Measurements from ENCODE around the gene RIC8B.
A peak's percentile ranks its signal among the peaks of the same experiment; 100 is the strongest.

RIC8B gene

GRCh38 chr12:106744600-106744999 lies 29.9 kb upstream of the RIC8B start:
- H3K27ac Mint-ChIP-seq, result no peak overlapping the region
- H3K27me3 Mint-ChIP-seq, result peaks cover 47% of the 10 kb centered on the region
- H3K4me3 Mint-ChIP-seq, result no peak overlapping the region
- H3K9me3 Mint-ChIP-seq, result no peaks in the 10 kb centered on the region
- peaks cover 9% of the 10 kb centered on the region for H3K4me1 Mint-ChIP-seq (ENCODE audit: low read depth)
- no peaks in the 10 kb centered on the region for H3K36me3 Mint-ChIP-seq (ENCODE audit: low read depth)
- intact Hi-C loops (cut with micrococcal nuclease), result no loop called here

DNA sequence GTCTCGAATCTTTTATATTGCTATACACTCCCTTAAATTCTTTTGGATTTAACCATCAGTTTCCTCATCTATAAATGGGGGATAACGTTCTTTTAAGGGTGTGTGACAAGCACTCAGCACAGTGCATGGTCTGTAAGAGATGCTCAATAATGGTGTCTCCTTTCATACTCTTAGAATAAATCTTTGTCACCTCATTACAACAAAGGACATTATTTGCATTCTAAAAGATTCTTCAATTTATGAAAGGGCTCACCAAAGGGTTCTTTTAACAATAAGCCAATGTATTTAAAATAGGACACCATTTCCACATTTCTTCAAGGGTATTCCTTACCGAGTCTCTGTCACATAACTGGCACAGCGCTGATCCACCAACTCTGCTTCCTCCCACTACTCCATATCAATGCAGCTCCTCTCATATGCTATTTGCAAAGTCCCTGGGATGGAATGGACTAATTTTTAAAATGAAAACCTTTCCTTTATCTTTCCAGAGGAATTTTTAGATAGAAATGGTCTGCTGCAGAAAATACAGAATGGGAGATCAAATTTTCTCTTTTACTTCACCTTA lies 29.2 kb upstream of the RIC8B start:
- Mint-ChIP-seq H3K27me3 (peaks cover 47% of the 10 kb centered on the region), H3K27ac (no peak overlapping the region), H3K4me3 (no peak overlapping the region), H3K36me3 (ENCODE audit: low read depth) (no peaks in the 10 kb centered on the region), H3K9me3 (no peaks in the 10 kb centered on the region), H3K4me1 (ENCODE audit: low read depth) (peaks cover 9% of the 10 kb centered on the region)
- intact Hi-C loops (cut with micrococcal nuclease), result no loop called here

DNA sequence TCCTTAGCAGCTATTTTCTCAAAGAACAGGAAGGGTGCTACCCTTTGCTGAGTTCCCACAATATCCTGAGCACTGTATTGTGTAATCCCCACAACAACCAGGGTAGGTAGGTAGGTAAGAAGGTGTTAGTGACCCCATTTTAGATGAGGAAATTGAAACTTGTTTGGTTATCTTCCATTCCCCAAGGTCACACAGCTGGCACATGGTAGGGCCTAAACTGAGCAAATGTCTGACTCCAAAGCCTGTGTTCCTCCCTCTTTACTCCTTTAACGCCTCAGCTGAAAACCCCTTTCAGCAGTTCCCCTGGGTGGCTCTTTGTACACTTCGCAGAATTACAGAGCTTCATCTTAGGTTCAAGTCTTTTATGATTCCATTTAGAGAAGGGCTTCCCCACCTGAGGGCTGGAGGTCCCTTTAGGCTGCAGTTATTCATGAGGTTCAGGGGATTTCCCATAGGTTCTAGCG lies 26.5 kb upstream of the RIC8B start:
- Mint-ChIP-seq H3K4me3 (no peak overlapping the region), H3K9me3 (no peaks in the 10 kb centered on the region), H3K27ac (no peak overlapping the region), H3K36me3 (ENCODE audit: low read depth) (no peaks in the 10 kb centered on the region), H3K4me1 (ENCODE audit: low read depth) (no peaks in the 10 kb centered on the region), H3K27me3 (peaks cover 38% of the 10 kb centered on the region)
- intact Hi-C loops (cut with micrococcal nuclease), result no loop called here

GRCh38 chr12:106750524-106750923 lies 24.0 kb upstream of the RIC8B start:
- no peaks in the 10 kb centered on the region for H3K4me1 Mint-ChIP-seq (ENCODE audit: low read depth)

DNA sequence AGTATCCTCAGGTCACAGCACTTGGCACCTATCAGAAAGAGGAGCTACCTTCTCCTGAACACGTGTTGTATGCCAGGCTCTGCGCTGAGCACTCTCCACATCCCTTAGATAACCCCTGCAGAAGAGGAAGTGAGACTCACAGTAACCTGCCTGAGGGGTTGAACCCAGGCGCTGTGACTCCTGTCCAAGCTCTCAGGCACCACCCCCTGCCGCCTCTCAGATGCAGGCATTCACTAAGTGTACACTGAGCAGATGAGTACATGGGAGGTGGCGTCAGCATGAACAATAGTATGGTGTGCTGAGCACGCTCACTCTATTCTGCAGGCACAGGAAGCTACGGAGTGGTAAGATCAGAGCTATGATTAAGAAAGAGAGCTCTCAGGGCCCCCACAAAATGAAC lies 21.0 kb upstream of the RIC8B start:
- Mint-ChIP-seq H3K36me3 (ENCODE audit: low read depth) (no peaks in the 10 kb centered on the region), H3K9me3 (no peaks in the 10 kb centered on the region), H3K27ac (no peak overlapping the region), H3K27me3 (peaks cover 5% of the 10 kb centered on the region), H3K4me1 (ENCODE audit: low read depth) (no peaks in the 10 kb centered on the region), H3K4me3 (no peak overlapping the region)
- intact Hi-C loops (cut with micrococcal nuclease), result no loop called here

More at GRCh38 chr12:106750524-106750923, 24.0 kb upstream of the RIC8B start:
- Mint-ChIP-seq H3K27ac (no peak overlapping the region), H3K9me3 (no peaks in the 10 kb centered on the region), H3K36me3 (ENCODE audit: low read depth) (no peaks in the 10 kb centered on the region), H3K27me3 (peaks cover 16% of the 10 kb centered on the region), H3K4me3 (no peak overlapping the region)
- intact Hi-C loops (cut with micrococcal nuclease), result no loop called here

GRCh38 chr12:106754331-106754730 lies 20.2 kb upstream of the RIC8B start:
- H3K27ac Mint-ChIP-seq, result no peak overlapping the region
- H3K9me3 Mint-ChIP-seq, result no peaks in the 10 kb centered on the region
- no peaks in the 10 kb centered on the region for H3K36me3 Mint-ChIP-seq (ENCODE audit: low read depth)
- H3K4me1 Mint-ChIP-seq (ENCODE audit: low read depth), result peaks cover 6% of the 10 kb centered on the region
- peaks cover 5% of the 10 kb centered on the region for H3K27me3 Mint-ChIP-seq
- intact Hi-C loops (cut with micrococcal nuclease), result no loop called here
- no peak overlapping the region for H3K4me3 Mint-ChIP-seq

- H3K36me3 Mint-ChIP-seq (ENCODE audit: low read depth), result no peaks in the 10 kb centered on the region
- intact Hi-C loops (cut with micrococcal nuclease), result no loop called here
- H3K4me1 Mint-ChIP-seq (ENCODE audit: low read depth), result peaks cover 26% of the 10 kb centered on the region
- H3K27me3 Mint-ChIP-seq, result peaks cover 6% of the 10 kb centered on the region
- no peak overlapping the region for H3K27ac Mint-ChIP-seq
- H3K9me3 Mint-ChIP-seq, result no peaks in the 10 kb centered on the region
- H3K4me3 Mint-ChIP-seq, result no peak overlapping the region
Observed at GRCh38 chr12:106757623-106758348, 16.7 kb upstream of the RIC8B start.

DNA sequence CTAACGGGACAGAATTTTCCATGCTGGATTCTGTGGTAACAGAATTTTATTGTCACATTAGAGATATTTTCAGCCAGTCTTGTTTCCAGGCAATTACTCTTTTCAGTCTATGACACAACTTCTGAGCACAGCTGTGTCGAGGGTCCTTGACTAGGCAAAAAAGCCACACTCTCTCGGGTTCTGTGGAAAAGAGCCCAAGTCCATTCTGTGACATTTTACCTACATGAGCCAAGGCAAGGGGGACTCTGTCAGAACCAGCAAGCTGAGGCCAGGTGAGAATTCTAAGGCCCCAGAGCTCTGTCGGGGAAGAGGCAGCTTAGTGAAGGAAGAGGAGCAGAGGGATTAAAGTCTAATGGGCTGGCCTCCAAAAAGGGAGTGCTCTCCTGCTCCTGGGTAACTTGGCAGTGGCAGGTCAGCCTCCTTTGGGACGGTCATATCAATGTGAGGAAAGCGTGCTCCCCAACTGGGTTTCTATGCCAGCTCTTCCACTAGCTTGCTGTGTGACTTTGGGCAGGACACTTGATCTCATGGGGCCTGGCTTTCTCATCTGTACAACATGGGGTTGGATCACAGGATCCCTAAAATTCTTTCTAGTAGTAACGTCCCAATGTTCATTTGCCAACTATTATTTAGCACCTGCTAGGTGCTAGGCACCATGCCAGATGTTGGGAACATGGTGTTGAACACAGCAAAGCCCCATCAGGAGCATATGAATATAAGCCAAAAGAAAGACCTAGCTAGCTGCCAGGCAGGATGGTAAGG lies 16.0 kb upstream of the RIC8B start:
- Mint-ChIP-seq H3K36me3 (ENCODE audit: low read depth) (no peaks in the 10 kb centered on the region), H3K9me3 (no peaks in the 10 kb centered on the region), H3K27ac (peak overlapping the region; percentile 84), H3K4me1 (ENCODE audit: low read depth) (peaks cover 26% of the 10 kb centered on the region), H3K27me3 (peaks cover 4% of the 10 kb centered on the region), H3K4me3 (no peak overlapping the region)
- intact Hi-C loops (cut with micrococcal nuclease), result no loop called here

- Mint-ChIP-seq H3K27me3 (peaks cover 8% of the 10 kb centered on the region), H3K36me3 (ENCODE audit: low read depth) (no peaks in the 10 kb centered on the region), H3K27ac (peak overlapping the region; percentile 84), H3K4me1 (ENCODE audit: low read depth) (peaks cover 26% of the 10 kb centered on the region), H3K9me3 (no peaks in the 10 kb centered on the region), H3K4me3 (peak overlapping the region; percentile 55)
- intact Hi-C loops (cut with micrococcal nuclease), result no loop called here
Observed at GRCh38 chr12:106759526-106760183, 14.8 kb upstream of the RIC8B start.

GRCh38 chr12:106760184-106760531 lies 14.3 kb upstream of the RIC8B start:
- intact Hi-C loops (cut with micrococcal nuclease), result no loop called here
- Mint-ChIP-seq H3K4me3 (peak overlapping the region; percentile 55), H3K4me1 (ENCODE audit: low read depth) (peaks cover 26% of the 10 kb centered on the region), H3K27ac (peak overlapping the region; percentile 84), H3K27me3 (peaks cover 10% of the 10 kb centered on the region), H3K9me3 (no peaks in the 10 kb centered on the region), H3K36me3 (ENCODE audit: low read depth) (no peaks in the 10 kb centered on the region)

DNA sequence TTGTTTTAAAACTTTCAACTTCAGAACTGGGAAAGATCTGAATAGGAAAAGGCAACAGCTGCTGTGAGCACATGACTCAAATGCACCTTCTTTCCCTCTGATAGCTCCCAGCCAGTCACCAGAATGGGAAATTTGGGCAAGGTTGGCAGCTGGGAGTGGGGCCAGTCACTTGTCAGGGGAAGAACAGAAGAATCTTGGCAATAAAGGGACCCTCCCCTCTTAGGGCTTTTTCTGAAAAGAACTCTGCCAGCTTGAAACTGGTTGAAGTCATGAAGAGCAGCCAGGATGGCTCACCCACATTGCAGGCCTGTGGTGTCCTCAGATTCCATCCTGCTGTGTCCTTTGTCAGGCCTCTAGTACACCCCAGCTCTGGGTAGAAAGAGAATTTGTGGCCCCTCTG lies 10.3 kb upstream of the RIC8B start:
- intact Hi-C loops (cut with micrococcal nuclease), result no loop called here
- H3K27me3 Mint-ChIP-seq, result peaks cover 40% of the 10 kb centered on the region
- H3K36me3 Mint-ChIP-seq (ENCODE audit: low read depth), result no peaks in the 10 kb centered on the region
- H3K4me1 Mint-ChIP-seq (ENCODE audit: low read depth), result peaks cover 30% of the 10 kb centered on the region
- no peak overlapping the region for H3K27ac Mint-ChIP-seq
- H3K4me3 Mint-ChIP-seq, result no peak overlapping the region
- no peaks in the 10 kb centered on the region for H3K9me3 Mint-ChIP-seq

GRCh38 chr12:106764738-106765137 lies 9.7 kb upstream of the RIC8B start:
- Mint-ChIP-seq H3K4me1 (ENCODE audit: low read depth) (peaks cover 25% of the 10 kb centered on the region), H3K36me3 (ENCODE audit: low read depth) (no peaks in the 10 kb centered on the region), H3K27me3 (peaks cover 43% of the 10 kb centered on the region), H3K4me3 (no peak overlapping the region), H3K27ac (no peak overlapping the region), H3K9me3 (no peaks in the 10 kb centered on the region)
- intact Hi-C loops (cut with micrococcal nuclease), result no loop called here

GRCh38 chr12:106766393-106766826 lies 8.1 kb upstream of the RIC8B start:
- no peak overlapping the region for H3K4me3 Mint-ChIP-seq
- peaks cover 9% of the 10 kb centered on the region for H3K4me1 Mint-ChIP-seq (ENCODE audit: low read depth)
- intact Hi-C loops (cut with micrococcal nuclease), result no loop called here
- no peaks in the 10 kb centered on the region for H3K9me3 Mint-ChIP-seq
- H3K36me3 Mint-ChIP-seq (ENCODE audit: low read depth), result no peaks in the 10 kb centered on the region
- peak overlapping the region; percentile 15 for H3K27ac Mint-ChIP-seq
- H3K27me3 Mint-ChIP-seq, result peaks cover 46% of the 10 kb centered on the region

- Mint-ChIP-seq H3K4me1 (ENCODE audit: low read depth) (peaks cover 9% of the 10 kb centered on the region), H3K27ac (no peak overlapping the region), H3K27me3 (peaks cover 44% of the 10 kb centered on the region), H3K36me3 (ENCODE audit: low read depth) (no peaks in the 10 kb centered on the region), H3K4me3 (no peak overlapping the region), H3K9me3 (no peaks in the 10 kb centered on the region)
- intact Hi-C loops (cut with micrococcal nuclease), result no loop called here
Observed at GRCh38 chr12:106767206-106767605, 7.3 kb upstream of the RIC8B start.
